HEK293T (cell line): ENCODE data around the gene SSH2.

Experiments used
- ARNT ChIP-seq: fragments of 450-650 bp; IDR thresholded peaks from 2 replicates; pipeline ENCODE4 v1.6.1; 2017; ENCODE audit warnings: mild to moderate bottlenecking
- BHLHE40 ChIP-seq: fragments of 450-650 bp; IDR thresholded peaks from 2 replicates; pipeline ENCODE4 v1.6.1; 2016; ENCODE audit warnings: mild to moderate bottlenecking, moderate library complexity, borderline replicate concordance
- CTBP1 ChIP-seq: fragments of 450-650 bp; IDR thresholded peaks from 2 replicates; pipeline ENCODE4 v1.6.1; 2016; ENCODE audit warnings: borderline replicate concordance
- ELF4 ChIP-seq: fragments of 450-650 bp; IDR thresholded peaks from 2 replicates; pipeline ENCODE4 v1.6.1; 2017; ENCODE audit warnings: antibody characterized with exemption
- FOXA1 ChIP-seq: fragments of 450-650 bp; IDR thresholded peaks from 2 replicates; pipeline ENCODE4 v1.6.1; 2016; ENCODE audit warnings: mild to moderate bottlenecking
- FOXK2 ChIP-seq: fragments of 450-650 bp; IDR thresholded peaks from 2 replicates; pipeline ENCODE4 v1.6.1; 2016; ENCODE audit warnings: mild to moderate bottlenecking
- FOXM1 ChIP-seq: fragments of 450-650 bp; IDR thresholded peaks from 2 replicates; pipeline ENCODE4 v1.6.1; 2017; ENCODE audit warnings: mild to moderate bottlenecking, borderline replicate concordance
- HDGF ChIP-seq: fragments of 450-650 bp; IDR thresholded peaks from 2 replicates; pipeline ENCODE4 v1.6.1; 2017; ENCODE audit warnings: antibody characterized with exemption, borderline replicate concordance
- LEF1 ChIP-seq: fragments of 450-650 bp; IDR thresholded peaks from 2 replicates; pipeline ENCODE4 v1.6.1; 2017; ENCODE audit warnings: mild to moderate bottlenecking, borderline replicate concordance
- NFRKB ChIP-seq: fragments of 450-650 bp; IDR thresholded peaks from 2 replicates; pipeline ENCODE4 v1.6.1; 2016; ENCODE audit warnings: mild to moderate bottlenecking, moderate library complexity
- SP1 ChIP-seq: fragments of 450-650 bp; IDR thresholded peaks from 2 replicates; pipeline ENCODE4 v1.6.1; 2017
- SUZ12 ChIP-seq: fragments of 450-650 bp; IDR thresholded peaks from 2 replicates; pipeline ENCODE4 v1.6.1; 2016; ENCODE audit warnings: mild to moderate bottlenecking
- TARDBP ChIP-seq: fragments of 450-650 bp; IDR thresholded peaks from 2 replicates; pipeline ENCODE4 v1.6.1; 2016
- ZNF384 ChIP-seq: fragments of 450-650 bp; IDR thresholded peaks from 2 replicates; pipeline ENCODE4 v1.6.1; 2016

DNA sequence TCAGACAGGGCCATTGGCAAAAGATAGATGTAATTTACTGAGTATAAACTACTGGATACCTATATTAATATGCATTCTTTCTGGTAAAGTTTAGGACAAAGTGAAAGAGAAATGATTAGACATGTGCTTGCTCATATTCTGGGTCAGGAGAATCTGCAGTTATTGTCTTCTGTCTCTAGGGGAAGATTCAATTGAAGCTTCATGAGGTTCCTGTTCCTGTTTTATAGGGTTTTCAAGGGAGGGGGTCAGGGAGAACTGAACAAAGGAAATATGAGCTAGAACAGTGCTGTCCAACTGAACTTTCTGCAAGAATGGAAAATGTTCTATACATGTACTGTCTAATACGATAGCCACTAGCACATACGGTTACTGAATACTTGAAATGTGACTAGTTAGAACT is 248.0 kb downstream of the SSH2 start:
- no peak for TF ChIP-seq FOXA1
- TF ChIP-seq ELF4 = no peak
- TF ChIP-seq BHLHE40 = no peak
- no peak for TF ChIP-seq FOXK2
- TF ChIP-seq ARNT = no peak
- no peak for TF ChIP-seq CTBP1
- TF ChIP-seq ZNF384 = no peak
- no peak for TF ChIP-seq FOXM1
- no peak for TF ChIP-seq HDGF
- no peak for TF ChIP-seq SP1
- TF ChIP-seq LEF1 = no peak
- no peak for TF ChIP-seq TARDBP
- no peak for TF ChIP-seq NFRKB
- no peak for TF ChIP-seq SUZ12
